Measurements from ENCODE around the gene PNMA1.

The PNMA1 gene

GRCh38 chr14:73695082-73695481 lies 19.1 kb downstream of the PNMA1 start:
- no peak for DNase-seq (ENCODE audit: low spot score)
- no peak for TF ChIP-seq CTCF (IDR thresholded peaks at IDR 0.05; ENCODE audit: borderline replicate concordance, control extremely low read depth, extremely low read depth, insufficient read depth, missing control alignments)

DNA sequence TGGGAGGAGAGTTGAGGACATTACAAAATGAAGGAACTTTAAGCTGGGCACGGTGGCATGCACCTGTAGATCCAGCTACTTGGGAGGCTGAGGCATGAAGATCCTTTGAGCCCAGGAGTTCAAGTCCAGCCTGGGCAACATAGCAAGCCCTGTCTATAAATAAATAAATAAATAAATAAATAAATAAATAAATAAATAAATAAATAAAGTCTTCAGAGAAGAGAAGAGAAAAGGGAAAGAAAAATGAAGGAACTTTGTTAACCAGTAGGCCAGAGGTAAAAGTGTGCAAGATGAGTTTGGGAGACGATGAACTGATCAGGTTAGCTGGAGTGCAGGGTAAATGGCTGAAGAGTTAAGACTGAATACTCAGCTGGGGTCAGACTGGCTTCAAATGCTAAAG lies 20.1 kb downstream of the PNMA1 start:
- no peak for DNase-seq (ENCODE audit: low spot score)

More at GRCh38 chr14:73695082-73695481, 19.1 kb downstream of the PNMA1 start:
- in situ Hi-C loops (cut with MboI; ENCODE audit: low sequenced_read_pairs, unreplicated experiment) = no loop called here

DNA sequence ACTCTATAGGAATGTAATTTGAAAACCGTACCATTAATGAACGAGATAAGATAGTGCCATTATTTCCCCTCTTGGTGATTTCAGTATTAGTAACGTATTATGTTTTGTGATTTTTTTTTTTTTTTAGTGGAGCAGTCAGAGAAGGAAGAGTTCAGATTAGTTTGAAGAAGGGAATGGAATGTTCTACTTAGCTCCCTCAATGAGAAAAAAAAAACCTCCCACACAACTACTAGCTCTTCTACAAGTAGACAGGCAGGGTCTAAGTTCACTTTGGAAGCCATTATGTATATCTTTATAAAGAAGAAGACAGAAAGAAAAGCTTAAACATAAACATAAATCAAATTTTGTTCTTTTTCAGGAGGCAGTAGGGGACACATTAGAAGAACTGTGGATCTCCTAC lies 27.3 kb downstream of the PNMA1 start:
- no peak for TF ChIP-seq CTCF (IDR thresholded peaks at IDR 0.05; ENCODE audit: borderline replicate concordance, control extremely low read depth, extremely low read depth, insufficient read depth, missing control alignments)
- DNase-seq (ENCODE audit: low spot score) = no peak
- in situ Hi-C loops (cut with MboI; ENCODE audit: low sequenced_read_pairs, unreplicated experiment) = no loop called here

More for the DNA sequence above, 20.1 kb downstream of the PNMA1 start:
- in situ Hi-C loops (cut with MboI; ENCODE audit: low sequenced_read_pairs, unreplicated experiment) = no loop called here
- no peak for TF ChIP-seq CTCF (IDR thresholded peaks at IDR 0.05; ENCODE audit: borderline replicate concordance, control extremely low read depth, extremely low read depth, insufficient read depth, missing control alignments)

DNA sequence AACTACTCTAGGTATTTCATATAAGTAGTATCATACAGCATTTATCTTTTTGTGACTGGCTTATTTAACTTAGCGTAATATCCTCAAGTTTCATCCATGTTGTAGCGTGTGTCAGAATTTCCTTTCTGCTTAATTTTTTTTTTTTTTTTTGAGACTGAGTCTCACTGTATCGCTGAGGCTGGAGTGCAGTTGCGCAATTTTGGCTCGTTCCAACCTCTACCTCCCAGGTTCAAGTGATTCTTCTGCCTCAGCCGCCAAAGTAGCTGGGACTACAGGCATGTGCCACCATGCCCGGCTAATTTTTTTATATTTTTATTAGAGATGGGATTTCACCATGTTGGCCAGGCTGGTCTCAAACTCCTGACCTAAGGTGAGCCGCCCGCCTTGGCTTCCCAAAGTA lies 28.9 kb downstream of the PNMA1 start:
- TF ChIP-seq CTCF (IDR thresholded peaks at IDR 0.05; ENCODE audit: borderline replicate concordance, control extremely low read depth, extremely low read depth, insufficient read depth, missing control alignments) = no peak
- no peak for DNase-seq (ENCODE audit: low spot score)
- in situ Hi-C loops (cut with MboI; ENCODE audit: low sequenced_read_pairs, unreplicated experiment) = no loop called here

DNA sequence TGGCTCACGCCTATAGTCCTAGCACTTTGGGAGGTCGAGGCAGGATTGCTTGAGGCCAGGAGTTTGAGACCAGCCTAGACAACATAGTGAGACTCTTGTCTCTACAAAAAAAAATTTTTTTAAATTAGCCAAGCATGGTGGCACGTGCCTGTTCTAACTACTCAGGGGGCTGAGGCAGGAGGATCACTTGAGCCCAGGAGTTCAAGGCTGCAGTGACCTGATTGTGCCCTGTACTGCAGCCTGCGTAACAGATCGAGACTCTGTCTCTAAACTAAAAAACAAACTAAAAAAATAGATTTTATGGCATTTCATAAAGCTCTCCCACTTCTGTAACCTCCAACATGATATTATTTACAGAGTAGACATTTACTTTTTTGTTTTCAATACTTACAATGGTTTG lies 29.6 kb downstream of the PNMA1 start:
- in situ Hi-C loops (cut with MboI; ENCODE audit: low sequenced_read_pairs, unreplicated experiment) = no loop called here
- TF ChIP-seq CTCF (IDR thresholded peaks at IDR 0.05; ENCODE audit: borderline replicate concordance, control extremely low read depth, extremely low read depth, insufficient read depth, missing control alignments) = no peak
- DNase-seq (ENCODE audit: low spot score) = no peak

DNA sequence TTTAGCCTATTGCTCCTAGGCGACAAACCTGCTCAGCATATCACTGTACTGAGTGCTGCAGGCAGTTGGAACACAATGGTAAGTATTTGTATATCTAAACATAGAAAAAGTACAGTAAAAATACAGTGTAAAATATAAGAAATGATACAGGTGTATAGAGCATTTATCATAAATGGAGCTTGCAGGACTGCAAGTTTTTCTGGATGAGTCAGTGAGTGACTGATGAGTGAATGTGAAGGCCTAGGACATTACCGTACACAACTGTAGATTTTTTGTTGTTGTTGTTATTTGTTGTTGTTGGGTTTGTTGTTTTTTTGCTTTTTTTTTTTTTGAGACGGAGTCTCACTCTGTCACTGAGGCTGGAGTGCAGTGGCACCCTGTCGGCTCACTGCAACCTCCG lies 33.4 kb downstream of the PNMA1 start:
- in situ Hi-C loops (cut with MboI; ENCODE audit: low sequenced_read_pairs, unreplicated experiment) = no loop called here
- no peak for TF ChIP-seq CTCF (IDR thresholded peaks at IDR 0.05; ENCODE audit: borderline replicate concordance, control extremely low read depth, extremely low read depth, insufficient read depth, missing control alignments)
- no peak for DNase-seq (ENCODE audit: low spot score)

GRCh38 chr14:73678698-73679097 lies 35.5 kb downstream of the PNMA1 start:
- in situ Hi-C loops (cut with MboI; ENCODE audit: low sequenced_read_pairs, unreplicated experiment) = no loop called here
- no peak for TF ChIP-seq CTCF (IDR thresholded peaks at IDR 0.05; ENCODE audit: borderline replicate concordance, control extremely low read depth, extremely low read depth, insufficient read depth, missing control alignments)
- DNase-seq (ENCODE audit: low spot score) = no peak

Measured in GM13976 (cell line).